IMR-90 (cell line): ENCODE results near the gene RABGEF1.

Source experiments
- BHLHE40 ChIP-seq: fragments of 150-350 bp; IDR thresholded peaks from 2 replicates; pipeline ENCODE4 v1.6.1; 2016; ENCODE audit warnings: mild to moderate bottlenecking, low read depth, low read length
- CEBPB ChIP-seq: IDR thresholded peaks from 2 replicates; pipeline ENCODE4 v1.6.1; 2012; ENCODE audit warnings: low read depth, low read length, improper control_type of control experiment
- CHD1 ChIP-seq: IDR thresholded peaks from 2 replicates; pipeline ENCODE4 v1.6.1; 2012; ENCODE audit warnings: low read depth, low read length, improper control_type of control experiment
- CTCF ChIP-seq: conservative IDR thresholded peaks from 2 replicates; pipeline ENCODE4 v1.5.1; 2012; ENCODE audit warnings: mild to moderate bottlenecking, low read depth, low read length, improper control_type of control experiment
- ELK1 ChIP-seq: fragments of 150-350 bp; IDR thresholded peaks from 2 replicates; pipeline ENCODE4 v1.6.1; 2016; ENCODE audit warnings: low read depth, mild to moderate bottlenecking, low read length, moderate library complexity, borderline replicate concordance
- FOS ChIP-seq: fragments of 150-350 bp; IDR thresholded peaks from 2 replicates; pipeline ENCODE4 v1.6.1; 2016; ENCODE audit warnings: low read depth, low read length
- MAZ ChIP-seq: IDR thresholded peaks from 2 replicates; pipeline ENCODE4 v1.6.1; 2012; ENCODE audit warnings: low read depth, mild to moderate bottlenecking, low read length, improper control_type of control experiment, moderate library complexity, borderline replicate concordance
- MXI1 ChIP-seq: IDR thresholded peaks from 2 replicates; pipeline ENCODE4 v1.6.1; 2012; ENCODE audit warnings: low read depth, mild to moderate bottlenecking, low read length, moderate library complexity, borderline replicate concordance
- NFE2L2 ChIP-seq: fragments of 150-350 bp; IDR thresholded peaks from 2 replicates; pipeline ENCODE4 v1.6.1; 2016; ENCODE audit warnings: low read depth, mild to moderate bottlenecking, low read length
- POLR2A ChIP-seq: IDR thresholded peaks from 2 replicates; pipeline ENCODE4 v1.6.1; 2012; ENCODE audit warnings: mild to moderate bottlenecking, low read depth, low read length
- RFX5 ChIP-seq: IDR thresholded peaks from 2 replicates; pipeline ENCODE4 v1.8.0; 2012; ENCODE audit warnings: low read depth, mild to moderate bottlenecking, low read length, moderate library complexity
- SMC3 ChIP-seq: fragments of 150-350 bp; IDR thresholded peaks from 2 replicates; pipeline ENCODE4 v1.6.1; 2016; ENCODE audit warnings: low read depth, mild to moderate bottlenecking, antibody characterized with exemption, low read length, moderate library complexity
- USF2 ChIP-seq: fragments of 150-350 bp; IDR thresholded peaks from 2 replicates; pipeline ENCODE4 v1.6.1; 2017; ENCODE audit warnings: mild to moderate bottlenecking, antibody characterized with exemption, low read length, low read depth

GRCh38 chr7:66845379-66846095, 105.0 kb downstream of the RABGEF1 start:
- TF ChIP-seq CTCF (no peak), USF2 (no peak), RFX5 (no peak), MXI1 (no peak), ELK1 (no peak), POLR2A (no peak; the same call in 1 of the 2 replicates), NFE2L2 (no peak), CHD1 (no peak), FOS (no peak), CEBPB (no peak), BHLHE40 (no peak), MAZ (no peak), SMC3 (no peak)
